Left lung (tissue), 10 donors: ENCODE results near the gene NEO1. TPM values are rescaled to one million over a fixed set of nuclear protein-coding genes. Genes with fewer than 3 reads are reported as not detected.

Source experiments
- ATAC-seq: fragments of 200-7000 bp; cut with Tn5 transposase; one replicate; pipeline ENCODE4 v1.9.1; 2020; ENCODE audit warnings: moderate library complexity
- DNase-seq, 4 donors: peaks; one replicate each; pipeline ENCODE4 v3.0.0-alpha.2; 2013 to 2020
- H3K27ac ChIP-seq, 2 donors: fragments of 200-600 bp; sonication (generic) in 1 of 2; one replicate each; pipeline versions ENCODE4 v1.5.0 to v1.8.0; 2020 to 2021
- H3K27me3 ChIP-seq, 2 donors: fragments of 200-600 bp; sonication (generic) in 1 of 2; one replicate each; pipeline versions ENCODE4 v1.5.0 to v1.8.0; 2020 to 2021
- H3K36me3 ChIP-seq, 2 donors: fragments of 200-600 bp; sonication (generic) in 1 of 2; one replicate each; pipeline versions ENCODE4 v1.5.0 to v1.8.0; 2020 to 2021
- H3K4me1 ChIP-seq, 2 donors: fragments of 200-600 bp; one replicate each; pipeline ENCODE4 v1.8.0; 2021
- H3K4me3 ChIP-seq, 2 donors: fragments of 200-600 bp; sonication (generic) in 1 of 2; one replicate each; pipeline versions ENCODE4 v1.5.0 to v1.8.0; 2020 to 2021; ENCODE audit warnings: mild to moderate bottlenecking in 1 of 2
- H3K9me3 ChIP-seq, 2 donors: fragments of 200-600 bp; sonication (generic) in 1 of 2; one replicate each; pipeline versions ENCODE4 v1.5.0 to v1.8.0; 2020 to 2021
- CTCF ChIP-seq, 2 donors: fragments of 200-600 bp; sonication (generic) in 1 of 2; IDR thresholded peaks; one replicate each; pipeline versions ENCODE4 v1.5.0 to v1.8.0; 2021; ENCODE audit warnings: antibody characterized with exemption in 2 of 2
- intact Hi-C, 2 donors: fragments of 100-400 bp; cut with DNase I; formaldehyde crosslinking; loops; one replicate each; pipeline versions ENCODE4 v1.11.2 to v1.14.2; 2022
- polyA plus RNA-seq, 6 donors: library from polyadenylated mRNA; unstranded; fragments of 120-200 nt; gene quantifications; one replicate each; pipeline ENCODE4 v1.2.1, GENCODE V29; 2013; ENCODE audit not compliant: insufficient read length in 6 of 6
- total RNA-seq, 2 donors: library from RNA; stranded (reverse); fragmentation: NEBNext Ultra II Directional; extraction: Animal tissue kit (Norgen Biotek cat#: 25700); gene quantifications; one replicate each; pipeline ENCODE4 v1.2.1, GENCODE V29; 2021
- donor health status: DM: no; HTN: yes; CAD: no.
- donor health status: DM: no; HTN: no; CAD: no.

The NEO1 gene
- total and polyA plus RNA-seq, 8 donors = 30.1 to 155 (median 110) TPM

DNA sequence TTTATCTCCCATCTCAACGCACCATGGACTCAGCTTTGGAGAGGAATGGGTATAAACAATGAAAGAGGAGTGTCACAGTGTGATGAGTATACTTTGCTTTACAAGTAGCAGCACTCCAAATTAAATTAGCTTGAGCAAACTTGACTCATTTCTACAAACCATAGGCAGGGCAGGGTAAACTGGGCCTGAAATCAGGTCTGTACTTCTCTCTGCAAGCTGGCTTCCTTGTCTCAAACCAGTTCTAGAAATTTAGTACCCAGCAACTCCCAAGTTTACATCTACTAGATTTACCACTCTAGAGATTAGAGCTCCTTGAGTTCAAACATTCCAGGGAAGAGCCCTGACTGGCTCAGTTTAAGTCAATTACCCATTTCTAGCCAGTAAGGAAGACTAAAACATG is 37.4 kb upstream of the NEO1 start:
- intact Hi-C loops = no loop called here
- H3K9me3 ChIP-seq = no peaks in the 10 kb centered on the region
- no peak for TF ChIP-seq CTCF (IDR thresholded peaks at IDR 0.05)

GRCh38 chr15:73015493-73015892 is 36.8 kb upstream of the NEO1 start:
- intact Hi-C loops = no loop called here
- DNase-seq = no peak
- Histone ChIP-seq H3K4me1 (no peaks in the 10 kb centered on the region), H3K4me3 (no peak overlapping the region), H3K9me3 (no peaks in the 10 kb centered on the region), H3K27ac (no peak overlapping the region), H3K36me3 (no peaks in the 10 kb centered on the region), H3K27me3 (peaks cover 0 to 13% of the 10 kb centered on the region in 2 donors)
- ATAC-seq = no peak
- no peak for TF ChIP-seq CTCF (IDR thresholded peaks at IDR 0.05)

More for the DNA sequence above, 37.4 kb upstream of the NEO1 start:
- Histone ChIP-seq H3K36me3 (no peaks in the 10 kb centered on the region), H3K4me1 (no peaks in the 10 kb centered on the region), H3K27me3 (peaks cover 0 to 7% of the 10 kb centered on the region in 2 donors), H3K4me3 (no peak overlapping the region), H3K27ac (no peak overlapping the region)
- peak; percentile 73 for ATAC-seq
- no peak for DNase-seq

- Histone ChIP-seq H3K4me1 (no peaks in the 10 kb centered on the region), H3K27me3 (peaks cover 0 to 22% of the 10 kb centered on the region in 2 donors), H3K4me3 (no peak overlapping the region), H3K9me3 (no peaks in the 10 kb centered on the region), H3K27ac (no peak overlapping the region), H3K36me3 (no peaks in the 10 kb centered on the region)
- intact Hi-C loops = no loop called here
- no peak for DNase-seq
- TF ChIP-seq CTCF (IDR thresholded peaks at IDR 0.05) = no peak
- no peak for ATAC-seq
Measured at GRCh38 chr15:73017987-73018386, 34.3 kb upstream of the NEO1 start.

GRCh38 chr15:73019154-73019553 is 33.1 kb upstream of the NEO1 start:
- intact Hi-C loops = no loop called here
- DNase-seq (no peak), ATAC-seq (no peak)
- no peak overlapping the region for H3K27ac ChIP-seq
- H3K4me3 ChIP-seq = no peak overlapping the region
- H3K4me1 ChIP-seq = no peaks in the 10 kb centered on the region
- no peak for TF ChIP-seq CTCF (IDR thresholded peaks at IDR 0.05)
- peaks cover 0 to 26% of the 10 kb centered on the region in 2 donors for H3K27me3 ChIP-seq
- no peaks in the 10 kb centered on the region for H3K36me3 ChIP-seq
- H3K9me3 ChIP-seq = no peaks in the 10 kb centered on the region

GRCh38 chr15:73019601-73020146 is 32.6 kb upstream of the NEO1 start:
- Histone ChIP-seq H3K4me1 (no peaks in the 10 kb centered on the region), H3K27me3 (peaks cover 0 to 26% of the 10 kb centered on the region in 2 donors), H3K9me3 (no peaks in the 10 kb centered on the region), H3K27ac (no peak overlapping the region), H3K36me3 (no peaks in the 10 kb centered on the region), H3K4me3 (no peak overlapping the region)
- TF ChIP-seq CTCF (IDR thresholded peaks at IDR 0.05) = no peak
- DNase-seq (no peak), ATAC-seq (no peak)
- intact Hi-C loops = no loop called here
